Nephron (organoid): ENCODE data around the gene HMGN1.
A peak's percentile ranks its signal among the peaks of the same experiment; 100 is the strongest.

Source experiments
- H3K27ac Mint-ChIP-seq, 3 experiments: 2 replicates each; pipeline ENCODE4 v1.8.0; 2020; ENCODE audit warnings: mixed read lengths in 3 of 3, mild to moderate bottlenecking in 2 of 3, moderate library complexity in 1 of 3
- H3K27me3 Mint-ChIP-seq: 2 replicates; pipeline ENCODE4 v1.8.0; 2021; ENCODE audit warnings: low read depth, mild to moderate bottlenecking, moderate library complexity, mixed read lengths
- H3K36me3 Mint-ChIP-seq: 2 replicates; pipeline ENCODE4 v1.8.0; 2020; ENCODE audit warnings: low read depth, mixed read lengths
- H3K4me1 Mint-ChIP-seq: 2 replicates; pipeline ENCODE4 v1.8.0; 2020; ENCODE audit warnings: mixed read lengths
- H3K4me3 Mint-ChIP-seq, 3 experiments: 2 replicates each; pipeline ENCODE4 v1.8.0; 2020; ENCODE audit warnings: mild to moderate bottlenecking in 3 of 3, mixed read lengths in 3 of 3, moderate library complexity in 2 of 3
- H3K9me3 Mint-ChIP-seq: 2 replicates; pipeline ENCODE4 v1.8.0; 2020; ENCODE audit warnings: mixed read lengths
- TF ChIP-seq, protein P1 (sequence below), 3 experiments: fragments of 200-600 bp; sonication (generic); IDR thresholded peaks; one replicate each; pipeline ENCODE4 v1.5.0; 2021; ENCODE audit warnings: antibody characterized with exemption in 3 of 3; ENCODE audit not compliant: unreplicated experiment in 3 of 3

Gene HMGN1

DNA sequence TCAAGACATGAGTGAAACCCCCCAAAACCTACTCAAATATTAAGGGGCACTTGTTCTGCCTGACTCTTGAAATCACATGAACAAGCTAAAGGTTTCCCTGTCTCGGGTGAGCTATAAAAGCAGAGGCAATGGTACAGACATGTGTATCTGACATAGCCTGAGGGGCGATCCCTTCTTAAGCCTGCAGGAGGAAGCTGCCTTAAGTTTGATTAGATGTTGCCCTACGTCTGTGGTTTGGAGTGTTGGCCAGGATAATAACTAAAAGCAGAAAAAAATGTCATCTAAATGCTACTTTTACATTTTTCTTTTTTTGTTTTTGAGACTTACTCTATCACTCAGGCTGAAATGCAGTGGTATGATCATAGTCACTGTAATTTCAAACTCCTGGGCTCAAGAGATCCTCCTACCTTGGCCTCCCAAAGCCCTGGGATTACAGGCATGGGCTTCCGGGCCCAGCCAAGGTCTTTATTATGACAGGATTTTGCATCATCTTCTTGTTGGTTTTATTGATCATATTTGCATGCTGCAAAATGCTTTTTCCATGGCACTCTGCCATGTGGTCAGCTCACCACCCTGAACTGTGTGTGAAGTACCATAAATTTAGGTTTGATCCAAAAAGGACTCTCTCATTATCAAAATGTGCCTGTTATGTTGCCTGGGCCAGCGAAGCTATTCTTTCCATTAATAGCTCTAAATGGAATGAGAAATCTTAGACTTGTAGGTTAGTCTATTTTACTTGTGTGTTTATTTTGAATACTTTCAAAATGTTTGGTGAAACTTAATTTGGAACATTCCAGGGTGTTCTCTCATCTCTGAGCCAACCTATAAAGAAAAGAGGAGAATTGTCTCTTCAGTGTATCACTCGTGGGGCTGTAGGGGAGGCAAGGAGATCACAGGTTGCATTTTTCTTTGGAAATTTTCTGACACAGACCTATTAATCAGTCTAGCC lies 15.0 kb upstream of the HMGN1 start:
- TF ChIP-seq, protein P1, sequence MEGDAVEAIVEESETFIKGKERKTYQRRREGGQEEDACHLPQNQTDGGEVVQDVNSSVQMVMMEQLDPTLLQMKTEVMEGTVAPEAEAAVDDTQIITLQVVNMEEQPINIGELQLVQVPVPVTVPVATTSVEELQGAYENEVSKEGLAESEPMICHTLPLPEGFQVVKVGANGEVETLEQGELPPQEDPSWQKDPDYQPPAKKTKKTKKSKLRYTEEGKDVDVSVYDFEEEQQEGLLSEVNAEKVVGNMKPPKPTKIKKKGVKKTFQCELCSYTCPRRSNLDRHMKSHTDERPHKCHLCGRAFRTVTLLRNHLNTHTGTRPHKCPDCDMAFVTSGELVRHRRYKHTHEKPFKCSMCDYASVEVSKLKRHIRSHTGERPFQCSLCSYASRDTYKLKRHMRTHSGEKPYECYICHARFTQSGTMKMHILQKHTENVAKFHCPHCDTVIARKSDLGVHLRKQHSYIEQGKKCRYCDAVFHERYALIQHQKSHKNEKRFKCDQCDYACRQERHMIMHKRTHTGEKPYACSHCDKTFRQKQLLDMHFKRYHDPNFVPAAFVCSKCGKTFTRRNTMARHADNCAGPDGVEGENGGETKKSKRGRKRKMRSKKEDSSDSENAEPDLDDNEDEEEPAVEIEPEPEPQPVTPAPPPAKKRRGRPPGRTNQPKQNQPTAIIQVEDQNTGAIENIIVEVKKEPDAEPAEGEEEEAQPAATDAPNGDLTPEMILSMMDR (IDR thresholded peaks at IDR 0.05; ENCODE audit: unreplicated experiment in 3 of 3): no peak
- Mint-ChIP-seq H3K4me1 (no peaks in the 10 kb centered on the region), H3K4me3 (no peak overlapping the region), H3K27ac (no peak overlapping the region), H3K36me3 (no peaks in the 10 kb centered on the region), H3K9me3 (peaks cover 6% of the 10 kb centered on the region), H3K27me3 (no peaks in the 10 kb centered on the region)

GRCh38 chr21:39362733-39363132 lies 13.8 kb upstream of the HMGN1 start:
- TF ChIP-seq, protein P1 (IDR thresholded peaks at IDR 0.05; ENCODE audit: unreplicated experiment in 3 of 3): no peak
- Mint-ChIP-seq H3K36me3 (no peaks in the 10 kb centered on the region), H3K27me3 (no peaks in the 10 kb centered on the region), H3K9me3 (peaks cover 6% of the 10 kb centered on the region), H3K4me1 (no peaks in the 10 kb centered on the region), H3K27ac (no peak overlapping the region), H3K4me3 (no peak overlapping the region)

DNA sequence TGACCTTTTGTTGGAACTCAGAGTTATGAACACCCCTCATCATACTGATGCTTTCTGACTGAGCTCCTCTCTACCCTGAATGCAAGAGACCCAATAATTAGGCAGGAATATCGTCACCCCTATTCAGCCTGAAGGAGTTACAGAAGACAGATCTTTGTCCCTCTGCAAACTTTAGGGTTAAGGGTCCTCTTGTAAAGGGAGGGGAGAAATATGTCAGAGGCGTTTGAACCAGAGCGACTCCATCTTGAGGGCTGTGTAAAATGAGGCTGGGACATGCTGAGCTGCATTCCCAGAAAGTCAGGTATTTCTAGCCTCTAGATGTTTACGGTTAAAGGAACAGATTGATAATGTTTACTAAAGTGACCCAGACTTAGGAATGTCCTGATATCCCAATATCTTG lies 10.5 kb upstream of the HMGN1 start:
- TF ChIP-seq, protein P1 (IDR thresholded peaks at IDR 0.05; ENCODE audit: unreplicated experiment in 3 of 3): no peak
- Mint-ChIP-seq H3K27me3 (peaks cover 7% of the 10 kb centered on the region), H3K36me3 (no peaks in the 10 kb centered on the region), H3K4me3 (no peak overlapping the region), H3K27ac (no peak overlapping the region), H3K9me3 (no peaks in the 10 kb centered on the region), H3K4me1 (no peaks in the 10 kb centered on the region)

DNA sequence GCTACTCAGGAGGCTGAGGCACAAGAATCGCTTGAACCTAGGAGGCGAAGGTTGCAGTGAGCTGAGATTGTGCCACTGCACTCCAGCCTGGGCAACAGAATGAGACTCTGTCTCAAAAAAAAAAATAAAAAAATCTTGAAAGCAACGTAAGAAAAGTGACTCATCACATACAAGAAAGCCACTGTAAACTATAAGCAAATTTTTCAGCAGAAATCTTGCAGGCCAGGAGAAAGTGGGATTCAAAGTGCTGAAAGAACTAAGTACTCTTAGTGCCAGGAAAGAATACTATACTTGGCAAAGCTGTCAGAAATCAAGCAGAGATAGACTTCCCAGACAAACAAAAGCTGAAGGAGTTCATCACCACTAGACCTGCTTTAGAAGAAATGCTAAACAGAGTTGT lies 4.4 kb upstream of the HMGN1 start:
- H3K4me1 Mint-ChIP-seq: peaks cover 6% of the 10 kb centered on the region
- no peak overlapping the region for H3K4me3 Mint-ChIP-seq
- H3K9me3 Mint-ChIP-seq: peaks cover 4% of the 10 kb centered on the region
- no peaks in the 10 kb centered on the region for H3K36me3 Mint-ChIP-seq
- H3K27ac Mint-ChIP-seq: no peak overlapping the region
- H3K27me3 Mint-ChIP-seq: peaks cover 7% of the 10 kb centered on the region
- TF ChIP-seq, protein P1 (IDR thresholded peaks at IDR 0.05; ENCODE audit: unreplicated experiment in 3 of 3): no peak

DNA sequence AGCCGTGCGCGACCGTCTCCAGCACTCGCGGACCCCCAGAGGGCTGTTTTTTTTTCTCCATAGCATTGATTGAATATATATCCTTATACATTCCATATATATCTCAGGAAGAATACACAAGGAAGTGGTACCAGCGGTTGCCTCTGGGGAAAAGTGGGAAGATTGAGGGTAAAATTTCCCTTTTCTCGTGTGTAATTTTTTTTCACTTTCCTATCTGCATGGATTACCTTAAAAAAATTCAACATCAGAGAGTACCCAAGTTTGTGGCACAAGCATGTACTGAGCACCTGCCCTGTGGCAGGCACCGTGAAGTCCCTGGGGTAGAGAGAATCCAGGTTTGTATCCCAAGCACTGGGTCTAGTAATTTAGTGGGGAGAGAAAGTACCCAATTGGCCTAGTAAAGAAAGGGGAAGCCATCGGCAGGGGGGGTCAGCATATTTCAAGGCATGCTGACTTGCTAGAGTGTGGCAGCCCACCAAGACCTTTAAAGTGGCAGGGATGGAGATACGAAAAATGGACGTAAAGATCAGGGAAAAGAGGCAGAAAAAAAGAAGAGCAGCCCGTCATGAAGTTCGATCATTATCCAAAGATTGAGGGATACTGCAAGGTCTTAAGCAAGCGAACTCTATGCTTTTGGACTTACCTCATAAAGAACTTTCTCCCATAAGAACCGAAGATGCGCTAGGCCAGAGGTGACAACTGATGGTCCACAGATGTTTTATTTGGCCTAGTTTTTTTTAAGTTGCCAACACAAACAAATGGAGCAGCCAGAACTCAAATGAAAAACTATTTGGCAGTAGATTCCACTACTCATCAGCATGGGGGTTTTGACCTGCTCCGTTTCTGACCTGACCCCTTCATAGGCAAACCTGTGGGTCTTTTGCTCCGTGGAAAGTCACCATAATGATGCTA lies 1.5 kb upstream of the HMGN1 start:
- Mint-ChIP-seq H3K4me1 (peaks cover 30% of the 10 kb centered on the region), H3K4me3 (peak overlapping the region; percentile 93 to 97 (median 96)), H3K36me3 (peaks cover 24% of the 10 kb centered on the region), H3K9me3 (peaks cover 4% of the 10 kb centered on the region), H3K27me3 (peaks cover 3% of the 10 kb centered on the region), H3K27ac (peak overlapping the region; percentile 99 to 100 (median 99))
- TF ChIP-seq, protein P1 (IDR thresholded peaks at IDR 0.05; ENCODE audit: unreplicated experiment in 3 of 3): no peak
